GM18508 (cell line): ENCODE data around the gene IGFALS.
"Not testable (repeated sequence)": the region's sequence is repeated elsewhere in the genome, so short reads cannot be mapped to it uniquely, and the experiment has no call there.

Experiments
- ATAC-seq: cut with Tn5 transposase; IDR thresholded peaks from one replicate; pipeline ENCODE4 v1.9.1; 2021; ENCODE audit warnings: moderate number of reproducible peaks; ENCODE audit not compliant: insufficient read depth, unreplicated experiment

The IGFALS gene

GRCh38 chr16:1818873-1819525 is 25.5 kb upstream of the IGFALS start:
- ATAC-seq: no peak

DNA sequence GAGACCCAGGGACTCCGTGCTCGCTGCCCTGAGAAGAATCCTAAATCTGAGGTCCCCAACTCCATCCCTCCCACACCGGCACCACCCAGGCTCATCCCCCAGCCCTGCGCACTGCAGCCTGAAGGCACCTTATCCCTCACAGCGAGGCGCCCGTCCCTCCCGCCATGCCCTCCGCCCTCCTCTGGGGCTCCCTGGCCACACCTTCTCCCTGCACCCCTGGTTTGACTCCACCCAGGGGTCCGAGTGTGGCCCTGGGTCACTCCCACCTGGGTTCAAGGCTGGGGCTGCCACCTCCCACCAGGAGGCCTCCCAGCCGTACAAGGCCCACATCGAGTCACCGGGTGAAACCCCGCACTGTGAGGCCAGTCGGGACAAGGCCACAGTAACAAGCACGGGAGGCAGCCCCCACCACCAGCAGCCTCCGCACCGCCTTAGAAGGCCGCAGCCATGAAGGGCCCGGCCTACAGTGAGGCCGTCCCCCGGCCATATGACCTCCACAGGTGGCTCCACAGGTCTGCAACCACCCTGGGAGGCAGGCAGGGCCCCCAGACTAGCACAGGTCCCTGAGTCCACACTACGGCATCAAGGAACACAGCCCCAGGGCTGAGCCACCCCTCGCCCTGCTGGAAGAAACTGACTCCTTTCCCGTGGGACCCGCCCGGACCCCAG is 24.8 kb upstream of the IGFALS start:
- ATAC-seq: no peak

DNA sequence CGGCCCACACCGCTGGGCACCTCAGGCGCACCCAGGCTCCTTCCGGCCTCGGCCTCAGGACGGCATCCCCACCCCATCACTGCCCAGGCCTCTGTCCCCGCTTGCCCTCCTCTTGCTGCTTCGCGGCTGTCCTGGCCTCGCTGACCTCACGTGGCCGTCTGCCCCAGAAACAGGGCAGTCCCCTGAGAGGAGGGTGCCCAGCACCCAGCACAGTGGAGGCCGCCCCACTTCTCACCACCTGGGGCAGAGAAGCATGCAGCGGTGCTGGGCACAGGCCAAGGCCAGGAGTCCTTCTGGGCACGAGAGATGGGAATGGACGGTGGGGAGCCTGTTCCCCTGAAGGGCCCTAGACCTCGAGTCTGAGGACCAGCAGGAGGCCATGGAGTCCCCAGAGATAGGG is 24.2 kb upstream of the IGFALS start:
- no peak for ATAC-seq

DNA sequence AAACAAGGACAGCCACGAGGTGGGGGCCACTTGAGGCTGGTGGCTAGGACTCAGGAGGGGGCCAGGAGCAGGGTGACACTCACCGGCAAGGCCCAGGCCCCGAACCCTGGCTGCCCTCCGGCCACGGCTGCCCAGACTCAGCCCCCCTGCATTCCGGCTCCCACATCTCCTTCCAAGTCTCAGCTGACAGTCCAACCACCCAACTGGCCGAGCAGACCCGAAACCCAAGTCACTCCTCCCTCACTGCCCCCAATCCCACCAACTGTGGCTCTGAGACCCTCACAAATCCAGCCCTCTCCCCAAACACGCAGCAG is 23.7 kb upstream of the IGFALS start:
- ATAC-seq: no peak

DNA sequence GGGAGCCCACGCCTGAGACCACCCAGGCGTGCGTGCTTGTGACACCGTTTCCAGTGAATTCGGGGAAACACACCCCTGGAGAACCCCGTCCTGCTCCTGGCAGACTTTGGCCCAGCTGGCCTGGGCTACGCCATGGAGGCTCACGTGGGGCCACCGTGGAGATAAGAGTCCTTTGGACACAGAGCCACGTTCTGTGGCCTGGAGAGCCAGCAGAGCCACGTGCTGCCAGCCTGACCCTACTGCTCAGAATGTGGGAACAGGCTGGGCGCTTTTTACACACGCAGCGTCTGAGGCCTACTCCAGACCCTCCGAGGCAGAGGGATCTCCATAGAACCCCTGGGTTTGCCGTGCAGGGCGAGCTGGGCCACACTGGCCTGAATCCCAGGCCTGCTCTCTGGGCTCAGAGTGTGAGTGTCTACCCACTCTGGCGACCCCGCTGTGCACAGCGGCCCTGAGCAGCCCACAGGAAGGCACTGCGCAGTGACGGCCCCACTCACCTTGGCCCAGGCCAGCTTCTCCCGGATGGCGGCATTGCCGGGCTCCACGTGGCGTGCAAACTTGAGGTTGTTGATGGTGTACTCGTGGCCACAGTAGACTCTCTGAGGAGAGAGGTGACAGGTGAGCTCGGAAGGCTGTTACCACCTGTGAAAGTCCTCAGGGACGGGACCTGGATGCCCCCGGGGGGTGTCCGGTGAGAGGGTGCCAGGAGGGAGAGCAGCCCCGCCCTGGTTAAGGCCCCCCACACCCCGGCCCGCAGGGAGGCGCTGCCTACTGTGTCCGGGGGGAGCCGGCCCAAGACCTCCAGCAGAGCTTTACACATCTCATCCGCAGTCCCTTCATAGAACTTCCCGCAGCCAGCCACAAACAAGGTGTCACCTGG is 23.1 kb upstream of the IGFALS start:
- no peak for ATAC-seq

- ATAC-seq: no peak
These were observed 22.0 kb upstream of the IGFALS start for GRCh38 chr16:1815461-1815860.

DNA sequence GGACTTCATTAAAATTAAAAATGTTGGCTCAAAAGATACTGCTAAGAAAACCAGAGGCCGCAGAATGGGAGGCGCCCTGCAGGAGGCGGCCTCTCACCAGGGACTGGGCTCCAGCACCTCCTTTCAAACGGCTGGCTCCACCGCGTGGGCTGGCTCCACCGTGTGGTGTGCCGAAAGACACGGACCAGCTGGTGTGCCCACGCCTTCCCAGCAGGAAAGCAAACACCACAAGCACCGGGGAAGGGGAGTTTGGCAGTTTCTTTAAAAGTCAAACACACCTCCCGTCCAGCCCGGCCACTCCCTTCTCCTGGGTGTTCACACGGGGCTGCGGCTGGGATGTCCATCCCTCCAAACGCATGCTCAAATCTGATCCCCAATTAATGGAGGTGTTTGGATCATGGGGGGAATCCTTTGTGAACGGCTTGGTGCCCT is 19.2 kb upstream of the IGFALS start:
- ATAC-seq: no peak

GRCh38 chr16:1810536-1810935 is 17.0 kb upstream of the IGFALS start:
- no peak for ATAC-seq

DNA sequence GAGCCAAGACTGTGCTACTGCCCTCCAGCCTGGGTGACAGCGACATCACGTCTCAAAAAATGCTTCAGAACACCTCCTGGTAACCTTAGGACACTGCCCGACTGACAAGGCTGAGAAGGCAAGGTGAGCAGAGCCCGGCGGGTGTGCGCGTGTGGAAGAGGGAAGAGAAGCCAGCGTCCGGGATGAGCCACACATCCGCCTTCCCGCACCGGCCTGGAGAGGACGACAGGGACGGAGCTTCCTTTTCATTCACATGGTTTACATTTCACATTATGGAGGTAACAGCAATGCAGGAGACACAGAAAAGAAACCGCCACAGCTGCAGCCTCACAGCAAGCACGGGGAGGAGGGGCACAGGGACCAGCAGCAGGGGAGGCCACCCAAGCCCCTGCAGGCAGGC is 16.6 kb upstream of the IGFALS start:
- ATAC-seq: no peak

DNA sequence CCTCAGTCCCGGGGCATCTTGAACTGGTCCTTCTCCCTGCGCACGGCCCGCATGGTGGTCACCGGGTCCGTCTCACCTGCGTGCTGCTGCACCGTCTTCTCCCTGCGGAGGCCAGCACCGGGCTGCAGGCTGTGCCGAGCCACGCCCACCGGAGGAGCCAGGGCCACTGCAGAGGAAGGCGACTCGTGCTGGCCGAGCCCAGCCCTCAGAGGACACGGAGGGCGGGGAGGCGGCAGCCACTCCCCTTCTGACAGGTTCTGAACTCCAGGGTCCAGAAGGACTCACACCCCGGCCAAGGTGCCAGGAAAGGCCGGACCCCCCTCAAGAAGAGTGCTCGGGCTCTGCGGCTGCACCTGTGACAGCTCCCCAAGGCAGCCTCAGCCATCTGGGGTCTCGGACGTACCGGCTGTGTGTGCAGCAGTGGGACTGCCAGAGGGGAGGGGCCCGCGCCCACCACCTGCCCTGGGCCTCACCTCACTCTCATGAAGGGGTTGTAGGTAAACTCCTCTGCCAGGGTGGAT is 15.8 kb upstream of the IGFALS start:
- no peak for ATAC-seq

DNA sequence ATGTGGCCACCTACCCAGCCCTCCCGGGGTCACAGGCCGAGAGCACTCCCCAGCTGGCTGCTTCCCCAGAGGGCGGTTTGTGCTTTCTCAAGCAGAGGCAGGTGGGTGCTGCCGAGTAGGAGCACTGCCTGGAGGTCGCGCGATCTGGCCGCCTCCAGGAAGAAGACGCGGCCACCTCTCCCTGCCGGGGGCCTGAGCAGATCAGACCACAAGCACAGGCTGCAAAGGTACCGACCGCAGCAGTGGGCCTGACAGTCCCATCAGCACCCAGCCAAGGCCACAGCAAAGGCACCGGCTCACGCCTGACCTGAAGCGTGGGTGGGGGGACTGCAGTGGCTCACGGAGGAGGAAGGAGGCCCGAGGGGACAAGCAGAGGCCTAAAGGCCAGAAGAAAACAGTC is 15.2 kb upstream of the IGFALS start:
- no peak for ATAC-seq

DNA sequence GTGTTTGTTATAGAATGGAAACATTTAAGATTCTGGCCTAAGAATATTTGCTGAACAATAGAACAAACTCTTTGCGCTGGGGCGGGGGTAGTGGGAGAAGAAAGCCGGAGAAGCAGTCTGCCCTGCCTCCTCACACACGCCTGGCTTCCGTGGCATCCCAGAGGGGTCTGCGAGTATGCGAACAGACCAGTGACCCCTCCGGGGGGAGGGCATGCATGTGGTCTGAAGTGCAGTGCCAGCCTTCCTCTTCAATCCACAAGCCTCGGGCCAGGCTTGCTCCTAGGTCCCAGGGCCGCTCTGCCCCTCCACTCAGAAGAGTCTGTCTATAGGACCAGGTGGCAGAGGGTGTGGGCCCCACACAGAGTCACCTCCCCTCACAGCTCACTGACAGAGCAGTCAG is 14.1 kb upstream of the IGFALS start:
- no peak for ATAC-seq

GRCh38 chr16:1800701-1801100 is 7.2 kb upstream of the IGFALS start:
- no peak for ATAC-seq

DNA sequence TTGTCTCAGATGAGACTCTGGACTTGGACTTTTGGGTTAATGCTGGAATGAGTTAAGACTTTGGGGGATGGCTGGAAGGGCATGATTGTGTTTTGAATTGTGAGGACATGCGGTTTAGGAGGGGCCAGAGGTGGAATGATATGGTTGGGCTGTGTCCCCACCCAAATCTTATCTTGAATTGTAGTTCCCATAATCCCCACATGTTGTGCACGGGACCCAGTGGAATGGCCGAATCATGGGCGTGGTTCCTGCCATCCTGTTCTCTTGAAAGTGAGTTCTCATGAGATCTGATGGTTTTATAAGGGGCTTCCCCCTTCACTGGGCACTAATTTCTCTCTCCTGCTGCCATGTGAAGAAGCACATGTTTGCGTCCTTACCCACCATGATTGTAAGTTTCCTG is 5.8 kb upstream of the IGFALS start:
- not testable (repeated sequence) for ATAC-seq

DNA sequence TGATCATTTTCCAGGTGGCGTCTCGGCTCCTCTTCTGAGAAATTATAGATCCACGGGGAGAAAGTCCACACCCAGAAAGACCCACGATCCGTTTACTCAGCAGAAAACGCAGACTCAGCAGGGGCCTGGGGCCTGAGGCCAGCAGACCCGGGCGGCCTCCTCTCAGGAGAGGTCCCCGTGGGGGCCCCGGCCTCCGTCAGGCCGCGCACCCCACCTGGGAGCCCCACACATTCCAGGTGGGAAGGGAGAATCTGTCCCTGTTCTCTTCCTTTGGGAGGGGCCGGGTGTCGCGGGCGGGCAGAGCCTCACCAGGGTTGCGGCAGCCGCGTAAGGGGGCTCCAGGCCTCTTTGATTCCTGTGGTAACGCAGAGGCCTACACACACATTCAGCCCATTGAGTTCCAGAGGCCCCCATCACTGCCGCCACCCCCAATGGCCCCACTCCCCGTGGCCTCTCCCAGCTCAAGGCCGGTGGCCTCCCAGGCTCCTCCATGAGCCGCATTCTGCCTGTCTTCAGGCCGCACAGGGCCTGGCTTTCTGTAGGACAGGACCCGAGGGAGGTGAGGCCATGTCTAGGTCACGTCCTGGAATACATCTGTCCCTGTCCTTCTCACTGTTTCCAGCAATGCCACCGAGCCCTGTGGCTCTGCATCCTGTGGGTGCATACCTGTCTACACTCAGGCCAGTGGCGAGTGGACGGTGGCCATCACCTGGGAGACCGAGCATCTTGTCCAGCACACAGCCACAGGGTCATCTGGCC is 1.6 kb upstream of the IGFALS start:
- no peak for ATAC-seq

DNA sequence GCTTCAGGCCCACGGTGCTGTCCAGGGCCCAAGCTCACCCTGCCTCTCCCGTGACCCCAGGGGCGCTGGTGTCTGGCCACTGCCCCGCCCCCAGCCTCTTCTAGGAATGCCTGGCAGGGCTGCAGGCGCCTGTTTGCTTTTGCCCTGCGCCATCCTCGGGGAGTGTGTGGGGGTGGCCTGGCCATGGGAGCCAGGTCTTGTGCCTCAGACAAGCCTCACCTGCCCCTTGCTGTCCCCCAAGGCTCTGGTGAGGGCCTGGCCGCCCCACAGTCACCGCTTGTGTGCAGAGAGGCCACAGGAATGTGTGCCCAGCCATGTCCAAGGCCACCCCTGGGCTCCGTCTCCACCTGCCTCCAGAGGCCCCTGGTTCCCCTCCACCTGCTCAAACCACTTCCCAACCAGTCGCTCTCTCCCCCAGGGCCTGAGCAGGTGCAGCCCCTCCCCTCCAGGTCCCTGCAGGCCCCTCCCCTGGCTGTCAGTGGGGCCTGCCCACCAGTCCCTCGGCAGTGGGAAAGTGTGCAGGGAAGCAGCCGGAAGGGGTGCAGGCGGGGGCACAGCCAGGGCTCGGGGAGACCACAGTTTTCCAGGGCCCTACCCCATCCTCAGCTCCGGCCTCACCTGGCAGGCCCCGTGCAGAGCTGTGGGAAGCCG is 841 bp upstream of the IGFALS start:
- ATAC-seq: no peak

DNA sequence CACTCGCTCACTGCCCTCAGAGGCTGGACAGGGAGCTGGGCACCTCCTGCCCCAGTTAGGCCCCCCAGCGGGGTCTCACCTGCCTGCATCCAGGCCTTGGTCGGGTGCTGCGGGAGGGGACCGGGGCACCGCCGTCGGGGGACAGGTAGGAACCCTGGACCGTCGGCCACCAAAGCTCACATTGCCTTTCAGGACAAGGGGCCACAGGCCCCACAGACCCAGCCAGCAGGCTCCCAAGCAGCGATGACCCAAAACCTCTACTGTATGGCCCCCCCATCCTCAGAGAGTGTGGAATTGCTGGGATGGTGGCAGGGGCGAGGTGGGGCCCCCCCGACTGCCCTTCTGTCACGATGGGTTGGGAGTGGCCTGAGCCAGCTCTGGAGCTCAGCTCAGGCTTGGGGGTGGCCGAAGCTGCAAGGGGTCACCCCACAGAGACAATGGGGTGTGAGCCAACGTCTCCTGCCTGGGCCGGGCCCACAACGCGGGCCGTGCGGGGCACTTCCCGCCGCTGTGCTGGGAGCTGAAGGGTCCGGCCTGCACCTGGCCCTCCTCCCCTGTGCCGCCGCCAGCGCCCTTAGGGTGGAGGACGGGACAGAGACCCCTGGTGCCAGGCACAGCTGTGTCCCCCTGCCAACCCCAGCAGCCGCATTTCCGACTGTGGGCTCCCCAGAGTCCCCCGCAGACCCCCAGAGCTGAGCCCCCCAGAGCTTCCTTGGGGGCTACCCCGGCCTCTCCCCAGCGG is 498 bp downstream of the IGFALS start:
- no peak for ATAC-seq

GRCh38 chr16:1791943-1792812 is 1.3 kb downstream of the IGFALS start:
- no peak for ATAC-seq
